GM13976 (cell line): ENCODE data around the gene EEFSEC.

ENCODE experiments used
- DNase-seq: peaks from one replicate; pipeline ENCODE4 v3.0.0; 2012; ENCODE audit warnings: low spot score
- CTCF ChIP-seq: IDR thresholded peaks from 2 replicates; pipeline ENCODE4 v1.5.1; 2012; ENCODE audit warnings: borderline replicate concordance, mild to moderate bottlenecking; ENCODE audit not compliant: insufficient read depth; ENCODE audit errors: extremely low read depth, missing control alignments, control extremely low read depth
- in situ Hi-C: fragments of 300-500 bp; cut with MboI; formaldehyde crosslinking; loops from one replicate; pipeline ENCODE4 v1.12.0; 2022; ENCODE audit warnings: low sequenced_read_pairs, mixed read lengths, inconsistent platforms; ENCODE audit not compliant: unreplicated experiment

The EEFSEC gene

DNA sequence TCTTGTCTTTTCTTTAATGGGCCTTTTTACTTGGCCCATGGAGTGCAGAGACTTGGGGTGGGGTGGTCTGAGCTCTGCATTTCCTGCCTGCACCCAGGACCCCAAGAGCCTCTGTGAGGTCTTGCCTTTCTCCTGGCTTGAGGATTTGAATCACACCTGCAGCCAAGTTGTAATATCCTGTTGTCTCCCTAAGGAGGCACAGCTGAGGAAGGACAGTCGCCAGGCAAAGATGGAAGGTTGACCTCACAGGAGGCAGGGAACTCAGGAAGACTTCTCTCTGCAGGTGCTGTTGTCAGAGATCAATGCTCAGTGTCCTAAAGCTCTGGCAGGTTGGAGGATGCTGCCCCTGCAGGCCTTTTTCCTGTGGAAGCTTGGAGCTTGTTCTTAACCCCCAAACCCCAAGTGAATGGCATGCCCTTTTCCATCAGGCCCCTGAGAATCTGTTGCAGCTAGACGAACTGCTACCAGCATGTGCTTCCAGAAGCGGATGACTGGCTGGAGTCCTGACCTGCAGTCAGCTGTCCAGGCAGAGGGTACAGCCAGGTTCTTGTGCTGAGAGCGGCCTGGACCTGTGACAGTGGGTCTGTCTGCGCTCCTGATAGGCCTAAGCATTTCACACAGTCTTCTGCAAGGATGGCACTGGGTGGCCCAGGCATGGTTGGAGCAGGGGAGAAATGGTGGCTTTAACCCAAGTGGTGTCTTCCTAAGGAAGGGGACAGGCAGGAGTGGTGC, 120.0 kb downstream of the EEFSEC start:
- TF ChIP-seq CTCF: no peak
- in situ Hi-C loops: no loop called here
- no peak for DNase-seq

- in situ Hi-C loops: no loop called here
- no peak for TF ChIP-seq CTCF
- DNase-seq: no peak
These were observed 120.7 kb downstream of the EEFSEC start for GRCh38 chr3:128273841-128274573.

- no peak for TF ChIP-seq CTCF
- DNase-seq: no peak
- in situ Hi-C loops: no loop called here
These were observed 121.6 kb downstream of the EEFSEC start for GRCh38 chr3:128274837-128275236.

DNA sequence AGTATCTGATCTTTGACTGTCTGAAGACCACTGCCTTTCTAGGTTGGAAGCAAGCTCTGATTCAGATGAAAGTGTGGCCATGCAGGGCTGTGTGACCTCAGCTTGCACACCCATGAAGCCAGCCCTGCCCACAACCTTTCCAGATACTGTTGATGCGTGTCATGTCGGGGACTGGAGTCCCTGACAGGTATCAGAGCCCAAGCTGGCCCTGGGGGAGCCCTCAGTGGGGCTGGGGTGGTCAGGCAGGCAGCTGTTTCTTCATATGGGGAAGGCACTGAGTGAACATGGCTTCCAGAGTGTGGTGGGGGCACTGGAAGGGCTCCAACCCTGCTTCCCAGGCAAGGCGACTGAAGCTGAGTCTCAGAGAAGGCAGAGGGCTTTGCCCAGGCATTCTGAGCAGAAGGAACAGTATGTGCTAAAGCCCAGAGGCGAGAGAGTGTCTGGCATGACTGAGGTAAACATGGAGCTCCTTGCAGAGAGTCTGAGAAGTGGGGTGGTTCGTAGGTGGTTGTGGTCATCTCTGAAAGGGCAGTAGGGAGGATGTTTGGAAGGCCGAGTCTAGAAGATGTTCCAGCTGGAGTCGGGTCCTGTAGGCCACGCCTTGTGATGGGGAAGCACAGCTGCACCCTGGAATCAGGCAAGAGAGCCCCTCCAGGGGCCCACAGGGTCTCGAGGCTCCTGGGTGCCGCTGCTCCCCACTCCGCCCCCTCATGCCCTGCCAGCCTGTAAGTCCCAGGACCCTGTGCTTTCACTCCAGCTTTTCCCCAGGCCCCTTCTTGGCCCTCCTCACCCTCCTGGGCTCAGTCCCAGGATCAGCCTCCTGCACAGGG, 122.2 kb downstream of the EEFSEC start:
- DNase-seq: no peak
- in situ Hi-C loops: no loop called here
- no peak for TF ChIP-seq CTCF

DNA sequence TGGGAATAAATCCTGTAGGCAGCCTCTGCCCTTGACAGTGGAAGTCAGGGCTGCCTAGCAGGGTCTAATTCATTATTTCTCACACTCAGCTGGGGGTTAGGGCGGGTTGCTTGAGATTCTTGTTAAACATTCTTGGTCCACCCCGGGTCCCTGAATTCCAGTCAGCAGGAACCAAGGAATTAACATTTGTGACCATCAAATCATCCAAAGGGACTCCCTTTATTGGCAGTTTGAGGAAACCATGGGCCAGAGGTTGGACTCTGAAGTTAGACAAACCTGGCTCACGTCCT, 122.8 kb downstream of the EEFSEC start:
- DNase-seq: no peak
- TF ChIP-seq CTCF: no peak
- in situ Hi-C loops: no loop called here

DNA sequence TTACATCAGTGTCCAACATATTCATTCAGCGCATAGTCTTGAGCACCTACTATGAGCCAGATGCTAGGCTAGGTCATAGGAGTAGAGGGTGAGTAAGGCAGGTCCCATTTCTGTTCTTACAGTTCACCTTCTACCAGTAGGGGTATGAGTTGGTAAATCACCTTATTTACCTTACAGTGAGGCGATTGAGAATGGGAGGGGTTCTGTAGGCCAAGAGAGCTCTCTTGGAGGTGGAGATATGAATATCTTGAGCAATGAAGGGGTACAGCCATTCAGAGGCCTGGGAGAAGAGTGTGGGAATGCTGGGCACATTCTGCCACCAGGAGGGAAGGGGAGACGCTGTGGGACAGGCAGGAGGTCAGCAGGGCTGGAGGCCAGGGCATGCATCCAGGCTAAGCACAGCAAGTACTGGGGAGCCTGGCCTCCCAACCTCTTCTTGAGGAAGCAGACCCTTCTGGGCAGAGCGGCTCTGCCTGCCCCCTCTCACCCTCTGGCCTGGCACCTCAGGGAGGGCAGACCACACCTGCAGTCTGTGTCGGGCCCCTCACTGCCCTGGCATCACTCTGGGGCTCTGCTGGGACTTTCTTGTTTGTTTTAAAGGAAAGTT, 123.4 kb downstream of the EEFSEC start:
- in situ Hi-C loops: no loop called here
- TF ChIP-seq CTCF: no peak
- no peak for DNase-seq
